Skeletal muscle satellite cell (primary cell): ENCODE results near the gene TMPRSS2.

Source experiments
- H3K27me3 ChIP-seq: 2 replicates; pipeline ENCODE4 v1.7.0; 2013; ENCODE audit warnings: low read length; ENCODE audit not compliant: control insufficient read depth, insufficient read depth
- H3K36me3 ChIP-seq: 2 replicates; pipeline ENCODE4 v1.7.0; 2013; ENCODE audit warnings: mild to moderate bottlenecking, control low read depth, low read length; ENCODE audit not compliant: insufficient read depth
- H3K4me1 ChIP-seq: 2 replicates; pipeline ENCODE4 v1.7.0; 2013; ENCODE audit warnings: low read length; ENCODE audit not compliant: control insufficient read depth, insufficient read depth
- H3K4me2 ChIP-seq: 2 replicates; pipeline ENCODE4 v1.7.0; 2013; ENCODE audit warnings: mild to moderate bottlenecking, low read length
- H3K4me3 ChIP-seq: 2 replicates; pipeline ENCODE4 v1.7.0; 2013; ENCODE audit warnings: low read length
- H3K9ac ChIP-seq: 2 replicates; pipeline ENCODE4 v1.7.0; 2013; ENCODE audit warnings: mild to moderate bottlenecking, low read depth, low read length, moderate library complexity
- H3K9me3 ChIP-seq: replicated peaks from 2 replicates; pipeline ENCODE4 v1.7.0; 2013; ENCODE audit warnings: mild to moderate bottlenecking, control low read depth, low read length

The TMPRSS2 gene

DNA sequence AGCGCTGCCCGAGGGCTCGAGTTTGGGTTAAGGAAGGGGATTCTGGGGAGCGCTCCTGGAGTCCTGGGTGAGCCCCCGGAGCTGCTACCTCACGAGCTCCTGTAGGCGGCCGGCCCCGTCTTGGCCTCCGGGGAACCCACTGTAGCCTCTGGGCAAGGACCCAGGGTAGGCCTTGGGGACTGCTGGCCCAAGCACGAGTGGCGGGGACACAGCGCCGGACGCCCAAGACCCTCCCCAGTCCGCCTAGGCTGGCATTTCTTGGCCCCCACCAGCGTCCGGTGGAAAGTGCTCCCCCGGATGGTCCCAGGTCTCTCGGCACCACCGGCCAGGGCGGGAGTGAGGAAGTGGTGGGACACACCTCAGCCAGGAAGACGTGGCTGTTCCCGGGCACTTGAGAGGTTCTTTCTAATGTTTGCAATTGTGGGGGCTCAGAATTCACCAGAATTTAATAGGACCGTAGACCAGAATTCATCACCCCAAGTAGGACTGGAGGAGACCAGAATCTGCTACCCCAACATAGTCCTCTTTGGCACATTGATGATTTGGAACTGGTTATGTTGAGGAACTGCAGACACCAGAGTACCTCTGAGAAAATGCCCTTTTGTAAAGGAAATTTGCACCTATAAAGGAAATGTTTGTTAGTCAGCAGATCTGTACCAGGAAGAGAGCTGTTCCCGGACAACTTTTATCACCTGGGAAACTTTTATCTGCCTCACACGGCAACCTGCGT is 622 bp upstream of the TMPRSS2 start:
- no peaks in the 10 kb centered on the region for H3K4me1 ChIP-seq
- H3K36me3 ChIP-seq = no peaks in the 10 kb centered on the region
- H3K4me3 ChIP-seq = no peak overlapping the region
- no peak overlapping the region for H3K9ac ChIP-seq
- H3K4me2 ChIP-seq = no peak overlapping the region
- H3K9me3 ChIP-seq = no peaks in the 10 kb centered on the region
- H3K27me3 ChIP-seq = peaks cover 70% of the 10 kb centered on the region

DNA sequence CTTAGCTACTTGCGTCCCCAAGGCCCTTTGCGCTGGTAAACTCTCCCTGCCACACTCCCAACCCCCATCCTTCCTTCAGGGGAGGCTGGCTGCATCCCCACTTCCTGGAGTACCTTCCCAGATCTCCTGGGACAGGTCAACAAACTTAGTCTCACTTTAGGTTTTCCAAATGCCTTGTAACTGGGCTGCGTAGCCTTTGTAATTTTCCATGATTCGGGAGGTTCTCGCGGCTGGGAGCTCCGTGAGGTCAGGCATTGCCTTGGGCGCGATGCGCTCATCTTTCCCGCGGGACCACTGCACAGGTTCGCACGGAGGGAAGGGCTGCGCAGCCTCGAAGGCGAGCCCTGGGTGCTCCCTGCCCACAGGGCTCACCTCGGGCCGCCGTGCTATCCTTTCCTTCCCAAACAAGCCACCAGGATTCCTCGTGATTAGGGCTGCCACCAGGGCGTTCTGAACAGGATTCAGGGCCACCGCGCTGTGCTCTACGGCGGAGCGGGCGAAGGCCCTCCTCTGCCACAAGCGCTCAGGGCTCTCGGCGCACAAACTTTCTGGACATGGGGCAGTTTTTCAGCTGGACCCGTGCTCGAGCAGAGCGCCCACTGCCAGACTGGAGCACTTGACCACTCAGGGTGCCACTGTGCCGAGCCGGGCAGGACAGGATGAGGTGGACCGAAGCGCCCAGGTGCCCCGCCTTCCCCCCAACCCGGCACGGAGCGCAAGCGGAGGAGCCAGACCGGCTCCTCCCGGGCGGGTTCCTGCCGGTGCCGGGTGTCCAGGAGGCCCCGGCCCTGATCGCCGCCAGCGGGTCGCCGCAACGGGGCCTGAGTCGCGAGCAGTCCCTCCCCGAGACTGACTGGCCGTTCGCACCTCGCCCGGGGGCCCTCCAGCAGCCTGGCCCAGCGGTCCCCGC is 1.1 kb downstream of the TMPRSS2 start:
- Histone ChIP-seq H3K4me3 (no peak overlapping the region), H3K9me3 (no peaks in the 10 kb centered on the region), H3K4me2 (no peak overlapping the region), H3K4me1 (no peaks in the 10 kb centered on the region), H3K27me3 (peaks cover 67% of the 10 kb centered on the region), H3K36me3 (no peaks in the 10 kb centered on the region), H3K9ac (no peak overlapping the region)

DNA sequence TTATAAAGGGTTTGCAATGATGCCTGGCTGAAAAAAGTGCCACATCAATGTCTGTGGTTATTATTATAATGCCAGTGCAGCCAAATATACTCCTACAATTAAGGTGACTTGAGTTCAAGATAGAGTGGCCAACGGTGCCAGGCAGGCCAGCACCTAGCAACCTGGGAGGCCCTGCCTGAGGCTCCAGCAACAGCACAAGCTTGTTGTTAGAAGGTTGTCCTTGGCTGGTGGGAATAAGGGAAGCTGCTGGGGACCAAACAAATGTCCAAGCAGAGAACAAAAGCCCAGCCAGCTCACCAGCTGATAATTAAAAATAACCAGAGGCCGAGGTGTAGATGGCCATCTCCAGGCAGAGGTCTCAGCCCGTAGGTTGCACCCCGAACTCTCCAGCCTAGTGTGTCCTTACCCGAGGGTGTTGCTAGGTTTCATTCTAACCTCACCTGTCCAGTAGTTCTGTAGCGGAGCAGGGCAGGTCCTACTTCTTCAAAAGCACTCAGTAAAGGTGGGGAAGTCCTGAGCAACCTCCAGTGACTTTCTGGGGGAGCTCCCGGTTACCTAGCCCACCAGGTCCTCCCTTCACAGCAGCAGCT is 1.9 kb downstream of the TMPRSS2 start:
- Histone ChIP-seq H3K36me3 (no peaks in the 10 kb centered on the region), H3K27me3 (peaks cover 67% of the 10 kb centered on the region), H3K9me3 (no peaks in the 10 kb centered on the region), H3K4me3 (no peak overlapping the region), H3K9ac (no peak overlapping the region), H3K4me2 (no peak overlapping the region), H3K4me1 (no peaks in the 10 kb centered on the region)

DNA sequence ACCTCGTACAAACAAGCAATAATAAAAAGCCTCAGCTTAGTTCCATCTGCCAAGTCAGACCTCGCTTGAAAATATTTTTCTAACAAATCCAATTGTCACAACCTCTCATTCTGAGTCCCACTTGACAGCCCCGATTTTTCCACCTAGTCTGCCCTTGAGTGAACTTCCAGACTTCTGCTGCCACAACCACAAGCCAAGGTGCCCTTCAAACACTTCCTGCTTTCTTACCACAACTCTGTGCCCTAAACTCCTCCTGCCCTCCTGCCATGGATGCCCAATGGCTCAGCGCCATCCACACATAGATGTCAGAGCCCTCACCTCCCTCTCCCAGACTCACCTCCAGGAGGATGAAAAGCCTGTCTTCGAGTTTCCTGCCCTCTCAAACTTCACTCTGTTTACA is 3.9 kb downstream of the TMPRSS2 start:
- peaks cover 66% of the 10 kb centered on the region for H3K27me3 ChIP-seq
- H3K4me2 ChIP-seq = no peak overlapping the region
- H3K9me3 ChIP-seq = no peaks in the 10 kb centered on the region
- no peak overlapping the region for H3K9ac ChIP-seq
- H3K36me3 ChIP-seq = no peaks in the 10 kb centered on the region
- H3K4me3 ChIP-seq = no peak overlapping the region
- no peaks in the 10 kb centered on the region for H3K4me1 ChIP-seq

DNA sequence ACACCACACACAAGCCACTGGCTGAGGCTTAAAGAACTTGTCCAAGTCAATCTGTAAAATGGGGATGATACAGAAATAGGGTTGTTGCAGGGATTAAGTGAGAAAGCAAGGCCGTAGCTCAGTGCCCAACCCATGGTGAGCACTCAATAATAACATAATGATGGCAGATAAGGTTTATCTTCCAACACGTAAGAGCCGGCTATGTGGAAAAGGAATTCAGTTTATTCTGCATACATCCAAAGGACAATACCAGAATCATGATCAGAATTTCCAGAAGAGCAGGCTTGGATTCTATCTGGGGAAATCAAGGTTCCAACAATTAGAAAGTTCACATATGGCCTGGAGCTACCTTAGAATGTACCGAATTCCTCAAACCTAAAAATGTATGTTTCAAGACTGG is 4.6 kb downstream of the TMPRSS2 start:
- H3K4me2 ChIP-seq = no peak overlapping the region
- peaks cover 64% of the 10 kb centered on the region for H3K27me3 ChIP-seq
- no peaks in the 10 kb centered on the region for H3K4me1 ChIP-seq
- H3K4me3 ChIP-seq = no peak overlapping the region
- H3K36me3 ChIP-seq = no peaks in the 10 kb centered on the region
- no peak overlapping the region for H3K9ac ChIP-seq
- H3K9me3 ChIP-seq = no peaks in the 10 kb centered on the region

DNA sequence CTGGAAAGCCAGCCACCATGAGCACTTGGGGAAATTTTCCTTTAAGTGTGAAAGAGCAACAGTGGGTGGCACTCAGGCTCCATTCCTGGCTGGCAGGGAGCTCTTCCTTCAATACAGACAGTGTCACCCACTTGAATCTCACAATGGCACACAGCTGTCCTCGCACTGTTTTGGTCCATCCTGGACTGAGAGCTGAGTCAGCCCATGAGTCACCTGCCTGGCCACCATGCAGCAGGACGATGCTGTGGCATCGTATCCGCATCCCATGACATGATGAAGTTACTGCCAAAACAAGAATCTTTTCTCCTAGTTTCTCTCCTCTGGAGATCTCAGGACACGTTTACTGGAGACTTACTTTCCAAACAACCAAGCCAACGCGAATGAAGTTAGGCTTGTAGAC is 6.0 kb downstream of the TMPRSS2 start:
- Histone ChIP-seq H3K36me3 (no peaks in the 10 kb centered on the region), H3K9me3 (no peaks in the 10 kb centered on the region), H3K4me3 (no peak overlapping the region), H3K4me1 (no peaks in the 10 kb centered on the region), H3K9ac (no peak overlapping the region), H3K4me2 (no peak overlapping the region), H3K27me3 (peaks cover 59% of the 10 kb centered on the region)

DNA sequence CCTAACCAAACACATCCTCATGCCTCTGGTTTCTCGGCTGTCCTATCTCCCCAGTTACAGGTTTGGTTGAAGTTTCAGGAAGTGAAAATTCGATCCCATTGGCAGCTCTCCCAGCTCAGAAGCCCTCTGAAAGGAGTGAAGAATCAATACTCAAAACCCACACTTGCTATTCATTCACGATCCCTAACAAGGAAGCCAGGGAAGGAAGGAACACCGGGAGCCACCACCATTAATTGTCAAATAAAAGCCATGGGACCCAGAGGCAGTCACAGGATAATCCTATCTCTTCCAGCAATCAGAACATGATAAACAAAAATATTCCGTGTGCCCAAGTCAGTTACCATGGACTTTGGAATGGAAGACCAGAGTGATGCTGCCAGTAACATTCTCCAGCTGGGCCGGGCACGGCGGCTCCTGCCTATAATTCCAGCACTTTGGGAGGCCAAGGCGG is 7.0 kb downstream of the TMPRSS2 start:
- H3K4me1 ChIP-seq = no peaks in the 10 kb centered on the region
- peaks cover 53% of the 10 kb centered on the region for H3K27me3 ChIP-seq
- H3K9ac ChIP-seq = no peak overlapping the region
- H3K36me3 ChIP-seq = no peaks in the 10 kb centered on the region
- H3K9me3 ChIP-seq = no peaks in the 10 kb centered on the region
- H3K4me3 ChIP-seq = no peak overlapping the region
- no peak overlapping the region for H3K4me2 ChIP-seq

DNA sequence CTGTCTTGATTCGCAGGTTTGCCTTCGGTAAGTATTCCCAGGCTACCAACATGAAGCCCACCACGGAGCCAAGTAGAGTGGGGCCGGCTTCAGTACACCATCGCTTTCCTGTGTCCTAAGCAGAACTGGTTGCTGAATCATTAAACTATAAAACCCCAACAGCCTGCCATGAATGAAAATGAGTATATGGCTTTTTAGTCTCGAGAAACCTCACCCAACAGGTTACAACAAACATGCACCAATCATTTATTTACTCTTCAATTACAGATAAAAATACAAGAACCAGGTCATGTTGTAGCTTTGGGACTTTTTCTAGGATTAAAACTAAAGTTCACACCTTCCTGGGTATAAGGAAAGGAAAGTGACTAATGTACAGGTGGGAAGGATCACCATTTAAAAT is 7.6 kb downstream of the TMPRSS2 start:
- no peaks in the 10 kb centered on the region for H3K36me3 ChIP-seq
- H3K4me1 ChIP-seq = no peaks in the 10 kb centered on the region
- H3K27me3 ChIP-seq = peaks cover 48% of the 10 kb centered on the region
- H3K9ac ChIP-seq = no peak overlapping the region
- no peaks in the 10 kb centered on the region for H3K9me3 ChIP-seq
- no peak overlapping the region for H3K4me3 ChIP-seq
- H3K4me2 ChIP-seq = no peak overlapping the region

DNA sequence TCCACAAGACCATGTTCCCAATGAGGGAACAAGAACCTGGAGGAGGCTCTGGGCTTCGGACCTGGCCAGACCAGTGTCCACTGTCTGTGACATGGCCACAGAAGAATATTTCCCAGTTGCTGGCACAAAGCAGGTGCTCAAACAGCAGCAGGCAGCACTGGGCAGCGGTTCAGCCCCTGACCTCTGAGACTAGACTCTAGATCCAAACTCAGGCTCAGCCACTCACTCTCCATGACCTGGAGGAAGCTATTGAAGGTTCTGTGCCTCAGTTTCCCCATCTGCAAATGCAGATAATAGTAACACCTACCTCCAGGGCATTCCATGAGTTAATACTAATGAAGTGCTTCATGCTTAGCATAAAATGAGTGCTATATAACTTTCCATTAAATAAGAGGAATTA is 8.0 kb downstream of the TMPRSS2 start:
- Histone ChIP-seq H3K9ac (no peak overlapping the region), H3K4me1 (no peaks in the 10 kb centered on the region), H3K9me3 (no peaks in the 10 kb centered on the region), H3K36me3 (no peaks in the 10 kb centered on the region), H3K4me3 (no peak overlapping the region), H3K27me3 (peaks cover 46% of the 10 kb centered on the region), H3K4me2 (no peak overlapping the region)

DNA sequence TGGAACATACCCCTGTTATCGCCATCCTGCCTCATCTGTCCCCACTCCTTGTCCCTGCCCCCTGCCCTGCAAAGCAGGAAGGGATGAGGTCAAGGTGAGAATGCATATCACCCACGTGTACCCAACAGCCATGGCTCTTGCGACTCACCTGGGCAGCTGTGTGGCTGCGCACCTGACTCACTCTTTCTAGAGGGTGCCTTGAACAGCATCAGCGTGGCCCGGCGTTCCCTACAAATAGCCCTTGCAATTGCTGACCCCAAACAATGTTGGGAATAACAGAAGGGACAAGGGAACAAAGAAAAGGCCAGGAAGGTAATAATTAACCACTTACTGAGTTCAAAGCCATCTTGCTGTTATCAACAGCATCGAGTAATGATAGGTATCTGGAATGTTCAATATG is 10.2 kb downstream of the TMPRSS2 start:
- Histone ChIP-seq H3K4me2 (no peak overlapping the region), H3K9ac (no peak overlapping the region), H3K9me3 (no peaks in the 10 kb centered on the region), H3K27me3 (peaks cover 33% of the 10 kb centered on the region), H3K4me3 (no peak overlapping the region), H3K4me1 (no peaks in the 10 kb centered on the region), H3K36me3 (no peaks in the 10 kb centered on the region)

DNA sequence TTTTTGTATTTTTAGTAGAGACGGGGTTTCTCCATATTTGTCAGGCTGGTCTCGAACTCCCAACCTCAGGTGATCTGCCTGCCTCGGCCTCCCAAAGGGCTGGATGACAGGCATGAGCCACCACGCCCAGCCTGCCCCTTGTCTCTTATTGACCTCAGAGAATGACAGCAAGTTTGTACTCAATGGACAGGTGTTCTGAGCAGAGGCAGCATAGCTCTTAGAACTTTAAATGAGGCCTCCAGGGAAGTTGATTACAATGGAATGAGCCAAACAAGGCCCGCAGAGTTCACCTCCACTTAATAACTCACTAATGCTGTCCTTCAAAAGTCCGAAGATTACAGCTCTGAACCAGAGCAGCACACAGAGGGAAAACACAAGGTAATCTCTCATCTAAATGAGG is 10.9 kb downstream of the TMPRSS2 start:
- Histone ChIP-seq H3K27me3 (peaks cover 27% of the 10 kb centered on the region), H3K36me3 (no peaks in the 10 kb centered on the region), H3K9ac (no peak overlapping the region), H3K4me2 (no peak overlapping the region), H3K4me3 (no peak overlapping the region), H3K9me3 (no peaks in the 10 kb centered on the region), H3K4me1 (no peaks in the 10 kb centered on the region)
